SK-N-SH (cell line): ENCODE measurements around the gene KCNQ5.

ENCODE experiments used
- FOXM1 ChIP-seq: IDR thresholded peaks from 2 replicates; pipeline ENCODE4 v1.4.0; 2012; ENCODE audit warnings: low read depth, mild to moderate bottlenecking
- JUND ChIP-seq: IDR thresholded peaks from 2 replicates; pipeline ENCODE4 v1.4.0; 2012
- MXI1 ChIP-seq: IDR thresholded peaks from 2 replicates; pipeline ENCODE4 v1.6.1; 2012; ENCODE audit warnings: mild to moderate bottlenecking, low read depth, low read length, improper control_type of control experiment
- NRF1 ChIP-seq: IDR thresholded peaks from 2 replicates; pipeline ENCODE4 v1.6.1; 2012; ENCODE audit warnings: low read depth, mild to moderate bottlenecking, low read length
- POLR2AphosphoS5 ChIP-seq: IDR thresholded peaks from 2 replicates; pipeline ENCODE4 v1.6.1; 2012; ENCODE audit warnings: low read depth, low read length
- SIN3A ChIP-seq: IDR thresholded peaks from 2 replicates; pipeline ENCODE4 v1.6.1; 2012; ENCODE audit warnings: low read depth, mild to moderate bottlenecking, low read length, moderate library complexity, borderline replicate concordance
- TEAD4 ChIP-seq: IDR thresholded peaks from 2 replicates; pipeline ENCODE4 v1.4.0; 2012; ENCODE audit warnings: mild to moderate bottlenecking, borderline replicate concordance; ENCODE audit not compliant: insufficient read depth
- YY1 ChIP-seq: IDR thresholded peaks from 2 replicates; pipeline ENCODE4 v1.4.0; 2012; ENCODE audit warnings: low read depth, mild to moderate bottlenecking
- ZBTB33 ChIP-seq: IDR thresholded peaks from 2 replicates; pipeline ENCODE4 v1.4.0; 2012; ENCODE audit warnings: low read depth, borderline replicate concordance
- TF ChIP-seq, protein P1 (sequence below): fragments of 200-600 bp; sonication (generic); IDR thresholded peaks from 2 replicates; pipeline ENCODE4 v1.6.1; 2017; ENCODE audit warnings: antibody characterized with exemption, mild to moderate bottlenecking, moderate library complexity
- TF ChIP-seq, protein P2 (sequence below): IDR thresholded peaks from 2 replicates; pipeline ENCODE4; 2012
- TF ChIP-seq, protein P3 (sequence below): IDR thresholded peaks from 2 replicates; pipeline ENCODE4 v1.6.1; 2012; ENCODE audit warnings: mild to moderate bottlenecking, low read depth, low read length, moderate library complexity
- TF ChIP-seq, protein P4 (sequence below): IDR thresholded peaks from 2 replicates; pipeline ENCODE4 v1.4.0; 2012; ENCODE audit warnings: low read depth
- TF ChIP-seq, protein P5 (sequence below): fragments of 150-350 bp; IDR thresholded peaks from 2 replicates; pipeline ENCODE4 v1.6.1; 2017; ENCODE audit warnings: antibody characterized with exemption, low read length, low read depth, borderline replicate concordance

GRCh38 chr6:72876256-72876655 is 254.4 kb downstream of the KCNQ5 start:
- TF ChIP-seq, protein P1, sequence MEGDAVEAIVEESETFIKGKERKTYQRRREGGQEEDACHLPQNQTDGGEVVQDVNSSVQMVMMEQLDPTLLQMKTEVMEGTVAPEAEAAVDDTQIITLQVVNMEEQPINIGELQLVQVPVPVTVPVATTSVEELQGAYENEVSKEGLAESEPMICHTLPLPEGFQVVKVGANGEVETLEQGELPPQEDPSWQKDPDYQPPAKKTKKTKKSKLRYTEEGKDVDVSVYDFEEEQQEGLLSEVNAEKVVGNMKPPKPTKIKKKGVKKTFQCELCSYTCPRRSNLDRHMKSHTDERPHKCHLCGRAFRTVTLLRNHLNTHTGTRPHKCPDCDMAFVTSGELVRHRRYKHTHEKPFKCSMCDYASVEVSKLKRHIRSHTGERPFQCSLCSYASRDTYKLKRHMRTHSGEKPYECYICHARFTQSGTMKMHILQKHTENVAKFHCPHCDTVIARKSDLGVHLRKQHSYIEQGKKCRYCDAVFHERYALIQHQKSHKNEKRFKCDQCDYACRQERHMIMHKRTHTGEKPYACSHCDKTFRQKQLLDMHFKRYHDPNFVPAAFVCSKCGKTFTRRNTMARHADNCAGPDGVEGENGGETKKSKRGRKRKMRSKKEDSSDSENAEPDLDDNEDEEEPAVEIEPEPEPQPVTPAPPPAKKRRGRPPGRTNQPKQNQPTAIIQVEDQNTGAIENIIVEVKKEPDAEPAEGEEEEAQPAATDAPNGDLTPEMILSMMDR = no peak
- TF ChIP-seq POLR2AphosphoS5 = no peak
- TF ChIP-seq ZBTB33 = no peak
- TF ChIP-seq, protein P2, sequence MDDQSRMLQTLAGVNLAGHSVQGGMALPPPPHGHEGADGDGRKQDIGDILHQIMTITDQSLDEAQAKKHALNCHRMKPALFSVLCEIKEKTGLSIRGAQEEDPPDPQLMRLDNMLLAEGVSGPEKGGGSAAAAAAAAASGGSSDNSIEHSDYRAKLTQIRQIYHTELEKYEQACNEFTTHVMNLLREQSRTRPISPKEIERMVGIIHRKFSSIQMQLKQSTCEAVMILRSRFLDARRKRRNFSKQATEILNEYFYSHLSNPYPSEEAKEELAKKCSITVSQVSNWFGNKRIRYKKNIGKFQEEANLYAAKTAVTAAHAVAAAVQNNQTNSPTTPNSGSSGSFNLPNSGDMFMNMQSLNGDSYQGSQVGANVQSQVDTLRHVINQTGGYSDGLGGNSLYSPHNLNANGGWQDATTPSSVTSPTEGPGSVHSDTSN = no peak
- TF ChIP-seq, protein P3, sequence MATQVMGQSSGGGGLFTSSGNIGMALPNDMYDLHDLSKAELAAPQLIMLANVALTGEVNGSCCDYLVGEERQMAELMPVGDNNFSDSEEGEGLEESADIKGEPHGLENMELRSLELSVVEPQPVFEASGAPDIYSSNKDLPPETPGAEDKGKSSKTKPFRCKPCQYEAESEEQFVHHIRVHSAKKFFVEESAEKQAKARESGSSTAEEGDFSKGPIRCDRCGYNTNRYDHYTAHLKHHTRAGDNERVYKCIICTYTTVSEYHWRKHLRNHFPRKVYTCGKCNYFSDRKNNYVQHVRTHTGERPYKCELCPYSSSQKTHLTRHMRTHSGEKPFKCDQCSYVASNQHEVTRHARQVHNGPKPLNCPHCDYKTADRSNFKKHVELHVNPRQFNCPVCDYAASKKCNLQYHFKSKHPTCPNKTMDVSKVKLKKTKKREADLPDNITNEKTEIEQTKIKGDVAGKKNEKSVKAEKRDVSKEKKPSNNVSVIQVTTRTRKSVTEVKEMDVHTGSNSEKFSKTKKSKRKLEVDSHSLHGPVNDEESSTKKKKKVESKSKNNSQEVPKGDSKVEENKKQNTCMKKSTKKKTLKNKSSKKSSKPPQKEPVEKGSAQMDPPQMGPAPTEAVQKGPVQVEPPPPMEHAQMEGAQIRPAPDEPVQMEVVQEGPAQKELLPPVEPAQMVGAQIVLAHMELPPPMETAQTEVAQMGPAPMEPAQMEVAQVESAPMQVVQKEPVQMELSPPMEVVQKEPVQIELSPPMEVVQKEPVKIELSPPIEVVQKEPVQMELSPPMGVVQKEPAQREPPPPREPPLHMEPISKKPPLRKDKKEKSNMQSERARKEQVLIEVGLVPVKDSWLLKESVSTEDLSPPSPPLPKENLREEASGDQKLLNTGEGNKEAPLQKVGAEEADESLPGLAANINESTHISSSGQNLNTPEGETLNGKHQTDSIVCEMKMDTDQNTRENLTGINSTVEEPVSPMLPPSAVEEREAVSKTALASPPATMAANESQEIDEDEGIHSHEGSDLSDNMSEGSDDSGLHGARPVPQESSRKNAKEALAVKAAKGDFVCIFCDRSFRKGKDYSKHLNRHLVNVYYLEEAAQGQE = no peak
- TF ChIP-seq, protein P4, sequence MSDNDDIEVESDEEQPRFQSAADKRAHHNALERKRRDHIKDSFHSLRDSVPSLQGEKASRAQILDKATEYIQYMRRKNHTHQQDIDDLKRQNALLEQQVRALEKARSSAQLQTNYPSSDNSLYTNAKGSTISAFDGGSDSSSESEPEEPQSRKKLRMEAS = no peak
- TF ChIP-seq JUND = no peak
- TF ChIP-seq NRF1 = no peak
- TF ChIP-seq, protein P5, sequence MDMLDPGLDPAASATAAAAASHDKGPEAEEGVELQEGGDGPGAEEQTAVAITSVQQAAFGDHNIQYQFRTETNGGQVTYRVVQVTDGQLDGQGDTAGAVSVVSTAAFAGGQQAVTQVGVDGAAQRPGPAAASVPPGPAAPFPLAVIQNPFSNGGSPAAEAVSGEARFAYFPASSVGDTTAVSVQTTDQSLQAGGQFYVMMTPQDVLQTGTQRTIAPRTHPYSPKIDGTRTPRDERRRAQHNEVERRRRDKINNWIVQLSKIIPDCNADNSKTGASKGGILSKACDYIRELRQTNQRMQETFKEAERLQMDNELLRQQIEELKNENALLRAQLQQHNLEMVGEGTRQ = no peak
- TF ChIP-seq FOXM1 = no peak
- TF ChIP-seq YY1 = no peak
- no peak for TF ChIP-seq TEAD4
- no peak for TF ChIP-seq SIN3A
- no peak for TF ChIP-seq MXI1
